Testis (tissue), 3 donors: Measurements from ENCODE around the gene MICA. TPM values are rescaled to one million over a fixed set of nuclear protein-coding genes. Genes with fewer than 3 reads are reported as not detected.
A peak's percentile ranks its signal among the peaks of the same experiment; 100 is the strongest.

Source experiments
- DNase-seq: peaks from one replicate; pipeline ENCODE4 v3.0.0-alpha.2; 2019
- H3K27ac ChIP-seq, 2 donors: fragments of 200-600 bp; sonication (generic); one replicate each; pipeline ENCODE4 v1.5.1; 2019
- H3K27me3 ChIP-seq: fragments of 200-600 bp; sonication (generic); one replicate; pipeline ENCODE4 v1.5.1; 2019
- H3K36me3 ChIP-seq: fragments of 200-600 bp; sonication (generic); one replicate; pipeline ENCODE4 v1.5.1; 2017; ENCODE audit warnings: low read depth; ENCODE audit errors: missing control alignments
- H3K4me1 ChIP-seq: fragments of 200-600 bp; sonication (generic); one replicate; pipeline ENCODE4 v1.5.1; 2019
- H3K4me3 ChIP-seq, 2 donors: fragments of 200-600 bp; sonication (generic); one replicate each; pipeline ENCODE4 v1.5.1; 2017 to 2019
- H3K9me3 ChIP-seq: fragments of 200-600 bp; sonication (generic); one replicate; pipeline ENCODE4 v1.5.1; 2017
- CTCF ChIP-seq, 3 experiments: fragments of 450-650 bp in 2 of 3; fragments of 200-600 bp in 1 of 3; sonication (generic) in 1 of 3; IDR thresholded peaks; one replicate each; pipeline ENCODE4 v1.5.1; 2016 to 2019; ENCODE audit warnings: antibody characterized with exemption in 3 of 3, mild to moderate bottlenecking in 2 of 3, moderate library complexity in 1 of 3
- POLR2A ChIP-seq: fragments of 450-650 bp; IDR thresholded peaks from one replicate; pipeline ENCODE4 v1.6.1; 2017; ENCODE audit warnings: antibody characterized with exemption, mild to moderate bottlenecking, moderate library complexity
- WGBS, 2 donors: methylation state at CpG; one replicate each; pipeline ENCODE4 v1.1.5; 2018; 5-methylcytosine and 5-hydroxymethylcytosine counted together
- intact Hi-C: fragments of 100-400 bp; cut with DNase I; formaldehyde crosslinking; loops from one replicate; pipeline ENCODE4 v1.15.1; 2023; ENCODE audit warnings: low total_unique reads
- polyA plus RNA-seq: library from polyadenylated mRNA; stranded (reverse); fragments of 350-450 nt; fragmentation: Illumina TruSeq; extraction: RNeasy Lipid Tissue Mini Kit (QIAGEN cat#74804); gene quantifications from one replicate; pipeline ENCODE4 v1.2.3, GENCODE V29; 2014; ENCODE audit warnings: low read depth, low replicate concordance; ENCODE audit not compliant: insufficient read depth
- total RNA-seq, 2 donors: library from RNA; depleted of rRNA; stranded (reverse); fragments of >200 nt; gene quantifications; one replicate each; pipeline ENCODE4 v1.2.3, GENCODE V29; 2016

Gene MICA
- total and polyA plus RNA-seq, 3 donors from 2014 or later, result 18.2 to 28.2 (median 24.7) TPM

DNA sequence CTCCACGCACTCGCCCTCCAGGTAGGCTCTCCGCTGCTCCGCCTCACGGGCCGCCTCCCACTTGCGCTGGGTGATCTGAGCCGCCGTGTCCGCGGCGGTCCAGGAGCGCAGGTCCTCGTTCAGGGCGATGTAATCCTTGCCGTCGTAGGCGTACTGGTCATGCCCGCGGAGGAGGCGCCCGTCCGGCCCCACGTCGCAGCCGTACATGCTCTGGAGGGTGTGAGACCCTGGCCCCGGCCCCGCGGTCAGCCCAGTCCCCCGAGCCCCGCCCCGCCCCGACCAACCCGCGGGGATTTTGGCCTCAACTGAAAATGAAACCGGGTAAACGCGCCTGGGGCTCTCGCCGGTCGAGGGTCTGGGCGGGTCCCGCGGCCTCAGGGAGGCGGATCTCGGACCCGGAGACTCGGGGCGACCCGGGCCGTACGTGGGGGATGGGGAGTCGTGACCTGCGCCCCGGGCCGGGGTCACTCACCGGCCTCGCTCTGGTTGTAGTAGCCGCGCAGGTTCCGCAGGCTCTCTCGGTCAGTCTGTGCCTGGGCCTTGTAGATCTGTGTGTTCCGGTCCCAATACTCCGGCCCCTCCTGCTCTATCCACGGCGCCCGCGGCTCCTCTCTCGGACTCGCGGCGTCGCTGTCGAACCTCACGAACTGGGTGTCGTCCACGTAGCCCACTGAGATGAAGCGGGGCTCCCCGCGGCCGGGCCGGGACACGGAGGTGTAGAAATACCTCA lies 47.0 kb upstream of the MICA start:
- Histone ChIP-seq H3K9me3 (no peaks in the 10 kb centered on the region), H3K27ac (peak overlapping the region; percentile 76 to 92), H3K27me3 (no peaks in the 10 kb centered on the region), H3K36me3 (no peaks in the 10 kb centered on the region), H3K4me3 (peak overlapping the region; percentile 67 to 75), H3K4me1 (peaks cover 8% of the 10 kb centered on the region)
- intact Hi-C loops, result no loop called here
- peak; percentile 44 for DNase-seq
- WGBS, 2 donors, result 0% methylated on average over 2 to 17 of the region's 83 CpGs
- TF ChIP-seq CTCF (IDR thresholded peaks at IDR 0.05), result no peak
- no peak for TF ChIP-seq POLR2A

GRCh38 chr6:31356946-31357466 lies 46.4 kb upstream of the MICA start, which contains the start of gene HLA-B:
Gene HLA-B (minus strand): TSS chr6:31357179. CDS start chr6:31357158, 21 bp downstream.
- Histone ChIP-seq H3K27ac (peak within 1 kb of the TSS; percentile 76 to 92), H3K4me1 (peaks cover 8% of the 10 kb centered on the region), H3K4me3 (peak within 1 kb of the TSS; percentile 67 to 75), H3K27me3 (no peaks in the 10 kb centered on the region), H3K36me3 (no peaks in the 10 kb centered on the region), H3K9me3 (no peaks in the 10 kb centered on the region)
- TF ChIP-seq CTCF (IDR thresholded peaks at IDR 0.05), result no peak
- peak; percentile 95 for TF ChIP-seq POLR2A
- intact Hi-C loops, result no loop called here
- 1 to 2% methylated on average over 16 to 32 of the region's 39 CpGs for WGBS, 2 donors
- DNase-seq, result peak; percentile 86

DNA sequence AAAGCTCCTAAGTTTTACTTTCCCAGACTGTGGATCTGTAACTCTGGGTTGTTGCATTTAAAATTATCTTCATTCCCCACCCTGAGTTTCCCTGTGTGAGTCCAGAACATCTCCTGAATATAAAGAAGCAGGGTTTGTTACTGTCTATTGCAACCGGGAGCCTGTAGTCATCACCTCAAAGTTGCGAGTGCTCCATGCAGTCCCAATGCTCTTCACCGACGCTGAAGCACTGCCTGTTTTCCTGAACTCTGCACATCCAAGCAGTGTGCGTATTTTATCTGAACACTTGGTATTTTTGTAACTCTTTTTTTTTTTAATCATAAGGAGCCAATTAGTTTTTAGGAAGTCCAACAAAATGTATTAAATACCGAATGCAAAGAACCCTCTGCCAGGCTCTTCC lies 45.5 kb upstream of the MICA start:
- Histone ChIP-seq H3K9me3 (no peaks in the 10 kb centered on the region), H3K4me1 (peaks cover 8% of the 10 kb centered on the region), H3K4me3 (peak overlapping the region in 1 of 2 donors; percentile 67), H3K36me3 (no peaks in the 10 kb centered on the region), H3K27ac (peak overlapping the region in 1 of 2 donors; percentile 92), H3K27me3 (no peaks in the 10 kb centered on the region)
- intact Hi-C loops, result no loop called here
- DNase-seq, result no peak
- no peak for TF ChIP-seq CTCF (IDR thresholded peaks at IDR 0.05)
- no peak for TF ChIP-seq POLR2A
- WGBS, 2 donors, result 8 to 22% methylated on average over 6 of the region's 6 CpGs

- H3K36me3 ChIP-seq, result no peaks in the 10 kb centered on the region
- intact Hi-C loops, result no loop called here
- no peak overlapping the region for H3K4me3 ChIP-seq
- H3K4me1 ChIP-seq, result peaks cover 8% of the 10 kb centered on the region
- H3K9me3 ChIP-seq, result no peaks in the 10 kb centered on the region
- WGBS, 2 donors, result 48% methylated on average over 4 of the region's 4 CpGs
- H3K27me3 ChIP-seq, result no peaks in the 10 kb centered on the region
- DNase-seq, result no peak
- no peak for TF ChIP-seq CTCF (IDR thresholded peaks at IDR 0.05)
- TF ChIP-seq POLR2A, result no peak
- H3K27ac ChIP-seq, result no peak overlapping the region
Observed at GRCh38 chr6:31358302-31358701, 45.1 kb upstream of the MICA start.
